Activated CD4-positive, alpha-beta T cell treated with anti-CD3 and anti-CD28 coated beads for 4 hours (primary cell): ENCODE measurements around the gene KIF14.

Experiments used
- DNase-seq, 2 donors: peaks; one replicate each; pipeline ENCODE4 v3.0.0-alpha.2; 2020

The KIF14 gene

GRCh38 chr1:200620273-200621131 is at the start of gene KIF14:
Gene KIF14 (minus strand): TSS chr1:200620751. CDS start chr1:200618723, 2,028 bp downstream.
- peak; percentile 83 to 86 for DNase-seq

- peak; percentile 89 to 91 for DNase-seq
Observed at GRCh38 chr1:200669314-200670241, 49.0 kb upstream of the KIF14 start, which contains the start of gene DDX59. Gene DDX59 (minus strand): TSS chr1:200669907. CDS start chr1:200666740, 3,167 bp downstream.

GRCh38 chr1:200668514-200669313 is 48.2 kb upstream of the KIF14 start:
- no peak for DNase-seq

GRCh38 chr1:200666309-200666708 is 45.8 kb upstream of the KIF14 start:
- no peak for DNase-seq

GRCh38 chr1:200665861-200666260 is 45.3 kb upstream of the KIF14 start:
- no peak for DNase-seq

GRCh38 chr1:200660719-200661118 is 40.2 kb upstream of the KIF14 start:
- no peak for DNase-seq

GRCh38 chr1:200659269-200659668 is 38.7 kb upstream of the KIF14 start:
- no peak for DNase-seq

- no peak for DNase-seq
Observed at GRCh38 chr1:200658037-200658818, 37.7 kb upstream of the KIF14 start.

GRCh38 chr1:200654660-200655059 is 34.1 kb upstream of the KIF14 start:
- DNase-seq, result no peak

GRCh38 chr1:200653022-200653462 is 32.5 kb upstream of the KIF14 start:
- DNase-seq, result no peak

GRCh38 chr1:200652378-200652777 is 31.8 kb upstream of the KIF14 start:
- no peak for DNase-seq

GRCh38 chr1:200646515-200646914 is 26.0 kb upstream of the KIF14 start:
- DNase-seq, result no peak

GRCh38 chr1:200644021-200644420 is 23.5 kb upstream of the KIF14 start:
- no peak for DNase-seq

- no peak for DNase-seq
Observed at GRCh38 chr1:200642481-200642880, 21.9 kb upstream of the KIF14 start.

GRCh38 chr1:200640963-200641401 is 20.4 kb upstream of the KIF14 start:
- no peak for DNase-seq

GRCh38 chr1:200640373-200640962 is 19.9 kb upstream of the KIF14 start:
- no peak for DNase-seq

GRCh38 chr1:200638073-200638472 is 17.5 kb upstream of the KIF14 start:
- no peak for DNase-seq

GRCh38 chr1:200636681-200637080 is 16.1 kb upstream of the KIF14 start:
- no peak for DNase-seq

GRCh38 chr1:200634261-200635122 is 13.9 kb upstream of the KIF14 start:
- no peak for DNase-seq

GRCh38 chr1:200631375-200631774 is 10.8 kb upstream of the KIF14 start:
- no peak for DNase-seq
